GOT3 (cell line): ENCODE results near the gene RTBDN.

ENCODE experiments used
- DNase-seq: peaks from one replicate; lab custom pipeline; 2025; ENCODE audit warnings: mixed read lengths; lab: John Stamatoyannopoulos, UW

The RTBDN gene

DNA sequence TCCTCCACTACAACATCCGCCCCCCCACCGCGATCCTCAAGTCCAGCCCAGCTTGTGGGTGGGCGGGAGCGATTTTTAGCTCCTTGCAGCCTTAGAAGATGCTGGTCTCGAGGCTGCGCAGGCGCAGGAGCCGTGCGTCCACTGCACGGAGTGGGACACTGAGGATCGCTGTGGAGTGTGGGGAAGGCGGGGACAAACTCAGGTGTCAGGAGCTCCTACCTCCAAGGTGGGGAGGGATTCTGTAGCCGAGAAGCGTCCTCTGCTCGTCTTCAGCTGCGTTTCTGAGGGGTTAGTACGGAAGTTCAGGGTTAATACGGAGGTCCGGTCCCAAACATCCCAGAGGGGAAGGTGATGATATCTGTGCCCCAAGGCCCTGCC lies at the start of gene RTBDN:
Gene RTBDN (minus strand): TSS at position 14 of the 378 bp plus-strand sequence. CDS start 4,600 bp downstream, outside the sequence.
- no peak for DNase-seq

DNA sequence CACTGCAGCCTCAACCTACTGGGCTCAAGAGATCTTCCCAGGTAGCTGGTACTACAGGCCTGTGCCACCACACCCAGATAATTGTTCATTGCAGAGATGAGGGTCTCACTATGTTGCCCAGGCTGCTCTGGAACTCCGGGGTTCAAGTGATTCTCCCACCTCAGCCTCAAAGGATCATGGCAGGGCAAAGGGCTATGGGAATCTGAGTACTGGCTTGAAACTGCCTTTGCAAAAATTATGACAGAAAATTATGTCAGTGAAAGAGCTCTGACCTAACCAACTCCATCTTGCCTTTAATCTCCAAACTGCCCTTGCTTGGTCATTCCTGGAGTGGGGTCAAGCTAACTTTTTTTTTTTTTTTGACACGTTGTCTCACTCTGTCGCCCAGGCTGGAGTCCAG lies 48.2 kb upstream of the RTBDN start:
- no peak for DNase-seq

DNA sequence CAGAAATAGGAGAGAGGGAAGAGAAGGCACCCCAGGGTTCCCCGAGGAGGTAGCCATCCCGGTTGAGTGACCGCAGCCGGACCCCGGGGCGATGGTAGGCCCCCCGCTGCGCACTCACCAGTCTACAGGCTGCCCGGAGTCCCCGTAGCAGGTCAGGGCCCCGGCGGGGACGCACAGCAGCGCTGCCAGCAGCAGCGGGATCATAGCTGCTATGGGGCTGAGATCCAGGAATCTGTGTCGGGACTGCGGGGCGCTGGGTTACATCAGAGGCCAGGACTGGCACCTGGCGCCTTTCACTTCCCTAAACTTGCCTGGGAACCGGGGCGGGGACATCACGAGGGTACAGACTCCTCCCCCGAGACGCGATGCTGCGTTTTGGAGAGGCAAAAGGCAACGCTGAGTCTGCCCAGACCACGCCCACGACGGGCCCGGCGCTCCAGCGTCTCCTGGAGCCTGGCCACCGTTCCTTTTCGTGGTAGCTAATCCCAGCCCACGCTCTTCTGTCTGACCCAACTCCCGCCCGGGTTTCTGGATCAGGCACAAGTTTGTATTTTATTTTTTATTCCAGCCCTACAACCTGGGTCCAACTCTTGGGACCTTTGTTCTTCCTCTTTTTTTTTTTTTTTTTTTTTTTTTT lies 46.9 kb upstream of the RTBDN start, which contains the start of gene DNASE2:
Gene DNASE2 (minus strand): TSS at position 278 of the 637 bp plus-strand sequence. CDS start 74 bp downstream, at position 204.
- peak; percentile 71 for DNase-seq

DNA sequence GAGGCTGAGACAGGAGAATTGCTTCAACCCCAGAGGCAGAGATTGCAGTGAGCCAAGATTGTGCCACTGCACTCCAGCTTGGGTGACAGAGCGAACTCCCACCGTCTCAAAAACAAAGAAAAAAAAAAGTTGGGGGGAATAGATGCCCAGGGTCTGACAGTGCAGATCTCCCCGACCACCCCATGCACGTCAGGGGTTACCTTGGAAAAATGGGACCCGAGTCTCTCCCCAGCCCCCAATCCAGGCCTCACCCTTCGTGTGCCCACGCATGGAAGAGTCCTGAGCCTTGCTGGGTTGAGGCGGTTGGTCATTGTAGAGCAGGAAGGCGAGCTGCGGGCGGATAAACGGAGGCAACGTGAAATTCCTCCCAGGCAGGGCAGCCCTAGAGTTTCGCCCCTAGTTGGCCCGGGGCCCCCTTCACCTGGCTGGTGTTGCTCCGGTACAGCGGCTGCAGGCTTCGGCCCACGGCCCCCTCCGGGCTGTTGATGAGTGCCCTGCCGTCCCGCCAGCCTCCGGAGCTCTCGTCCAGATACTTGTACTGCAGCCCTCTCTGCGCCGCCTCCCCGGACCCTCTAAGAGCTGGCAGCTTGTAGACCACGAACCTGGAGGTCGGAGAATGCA lies 46.3 kb upstream of the RTBDN start:
- DNase-seq = no peak

DNA sequence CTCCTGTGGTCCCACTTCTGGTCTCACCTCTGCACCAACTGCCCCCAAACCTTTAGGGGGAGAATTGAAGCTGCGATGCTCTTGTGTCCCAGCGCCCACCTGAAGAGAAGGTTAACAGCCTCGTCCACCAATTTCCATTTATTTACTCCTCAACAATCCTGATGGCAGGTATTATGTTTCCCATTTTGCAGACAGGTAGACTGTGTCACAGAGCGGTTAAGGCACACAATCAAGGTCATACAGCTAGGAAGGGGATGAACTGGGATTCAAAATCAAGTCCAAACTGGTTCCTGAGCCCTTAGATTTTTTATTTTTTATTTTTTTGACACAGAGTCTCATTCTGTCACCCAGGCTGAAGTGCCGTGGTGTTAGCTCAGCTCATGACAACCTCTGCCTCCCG lies 40.7 kb upstream of the RTBDN start:
- no peak for DNase-seq

DNA sequence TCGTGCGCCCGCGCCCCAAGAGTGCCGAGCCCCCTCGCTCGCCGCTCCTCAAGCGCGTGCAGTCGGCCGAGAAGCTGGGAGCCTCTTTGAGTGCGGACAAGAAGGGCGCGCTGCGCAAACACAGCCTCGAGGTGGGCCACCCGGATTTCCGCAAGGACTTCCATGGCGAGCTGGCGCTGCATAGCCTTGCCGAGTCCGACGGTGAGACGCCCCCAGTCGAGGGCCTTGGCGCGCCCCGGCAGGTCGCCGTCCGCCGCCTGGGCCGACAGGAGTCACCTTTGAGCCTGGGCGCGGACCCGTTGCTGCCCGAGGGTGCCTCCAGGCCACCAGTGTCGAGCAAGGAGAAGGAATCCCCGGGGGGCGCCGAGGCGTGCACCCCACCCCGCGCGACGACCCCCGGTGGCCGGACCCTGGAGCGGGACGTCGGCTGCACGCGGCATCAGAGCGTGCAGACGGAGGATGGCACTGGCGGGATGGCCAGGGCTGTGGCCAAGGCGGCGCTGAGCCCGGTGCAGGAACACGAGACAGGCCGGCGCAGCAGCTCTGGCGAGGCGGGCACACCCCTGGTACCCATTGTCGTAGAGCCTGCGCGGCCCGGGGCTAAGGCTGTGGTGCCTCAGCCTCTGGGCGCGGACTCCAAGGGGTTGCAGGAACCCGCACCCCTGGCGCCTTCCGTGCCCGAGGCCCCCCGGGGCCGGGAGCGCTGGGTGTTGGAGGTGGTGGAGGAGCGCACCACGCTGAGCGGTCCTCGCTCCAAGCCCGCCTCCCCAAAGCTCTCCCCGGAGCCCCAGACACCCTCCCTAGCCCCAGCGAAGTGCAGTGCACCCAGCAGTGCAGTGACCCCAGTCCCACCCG lies 39.7 kb upstream of the RTBDN start:
- no peak for DNase-seq

DNA sequence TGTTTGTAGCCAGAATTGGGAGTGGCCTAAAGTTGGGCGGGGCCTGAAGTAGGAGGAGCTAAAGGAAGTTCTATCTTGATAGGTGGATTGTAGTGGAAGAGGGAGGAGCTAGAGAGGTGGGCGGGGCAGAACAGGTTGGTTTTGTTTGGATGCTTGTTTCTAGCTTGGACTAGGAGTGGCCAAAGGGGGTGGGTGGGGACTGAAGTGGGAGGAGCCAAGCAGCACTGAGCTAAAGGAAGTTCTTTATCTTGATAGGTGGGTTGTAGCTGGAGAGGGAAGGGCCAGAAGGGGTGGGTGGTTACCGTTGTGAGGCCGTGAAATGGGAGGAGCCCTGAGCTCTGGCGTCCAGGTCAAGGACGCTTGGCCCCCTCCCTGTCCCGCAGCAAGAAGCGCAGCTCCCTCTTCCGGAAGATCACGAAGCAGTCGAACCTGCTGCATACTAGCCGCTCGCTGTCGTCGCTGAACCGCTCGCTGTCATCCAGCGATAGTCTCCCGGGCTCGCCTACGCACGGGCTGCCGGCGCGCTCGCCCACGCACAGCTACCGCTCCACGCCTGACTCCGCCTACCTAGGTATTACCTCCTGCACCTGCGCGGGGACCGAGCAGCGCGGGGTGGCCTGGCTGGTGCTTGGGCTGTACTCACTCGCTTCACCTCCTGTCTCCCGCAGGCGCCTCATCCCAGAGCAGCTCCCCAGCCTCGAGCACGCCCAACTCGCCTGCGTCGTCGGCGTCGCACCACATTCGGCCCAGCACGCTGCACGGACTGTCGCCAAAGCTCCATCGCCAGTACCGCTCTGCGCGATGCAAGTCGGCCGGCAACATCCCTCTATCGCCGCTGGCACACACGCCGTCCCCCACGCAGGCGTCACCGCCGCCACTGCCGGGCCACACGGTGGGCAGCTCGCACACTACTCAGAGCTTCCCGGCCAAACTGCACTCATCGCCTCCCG lies 38.8 kb upstream of the RTBDN start:
- DNase-seq = peak; percentile 26

DNA sequence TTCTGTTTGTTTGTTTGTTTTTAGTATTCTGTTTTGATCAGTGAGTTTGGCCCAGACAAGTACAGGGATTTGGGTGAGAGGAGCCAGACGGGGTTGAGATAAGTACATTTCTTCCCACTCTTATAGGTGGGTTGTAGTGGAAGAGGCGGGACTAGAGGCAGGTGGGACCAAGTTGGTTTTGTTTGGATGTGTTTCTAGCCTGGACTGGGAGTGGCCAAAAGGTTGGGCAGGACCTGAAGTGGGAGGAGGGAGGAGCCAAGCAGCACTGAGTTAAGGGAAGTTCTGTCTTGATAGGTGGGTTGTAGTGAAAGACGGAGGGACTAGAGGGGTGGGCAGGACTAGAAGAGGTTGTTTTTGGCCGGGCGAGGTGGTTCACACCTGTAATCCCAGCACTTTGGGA lies 37.9 kb upstream of the RTBDN start:
- DNase-seq = no peak

DNA sequence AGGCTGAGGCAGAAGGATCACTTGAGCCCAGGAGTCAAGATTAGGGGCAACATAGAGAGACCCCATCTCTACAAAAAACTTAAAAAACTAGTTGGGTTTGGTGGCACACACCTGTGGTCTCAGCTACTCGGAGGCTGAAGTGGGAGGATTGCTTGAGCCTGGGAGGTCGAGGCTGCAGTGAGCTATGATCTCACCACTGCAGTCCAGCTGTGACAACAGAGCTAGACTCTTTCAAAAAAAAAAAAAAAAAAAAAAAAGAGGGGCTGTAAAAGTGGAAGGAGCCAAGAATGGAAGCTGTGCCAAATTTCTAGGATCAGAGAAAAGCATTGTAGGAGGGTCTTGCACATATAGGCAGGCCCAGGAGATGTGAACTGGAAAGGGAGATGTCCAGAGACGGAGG lies 37.3 kb upstream of the RTBDN start:
- DNase-seq = no peak

DNA sequence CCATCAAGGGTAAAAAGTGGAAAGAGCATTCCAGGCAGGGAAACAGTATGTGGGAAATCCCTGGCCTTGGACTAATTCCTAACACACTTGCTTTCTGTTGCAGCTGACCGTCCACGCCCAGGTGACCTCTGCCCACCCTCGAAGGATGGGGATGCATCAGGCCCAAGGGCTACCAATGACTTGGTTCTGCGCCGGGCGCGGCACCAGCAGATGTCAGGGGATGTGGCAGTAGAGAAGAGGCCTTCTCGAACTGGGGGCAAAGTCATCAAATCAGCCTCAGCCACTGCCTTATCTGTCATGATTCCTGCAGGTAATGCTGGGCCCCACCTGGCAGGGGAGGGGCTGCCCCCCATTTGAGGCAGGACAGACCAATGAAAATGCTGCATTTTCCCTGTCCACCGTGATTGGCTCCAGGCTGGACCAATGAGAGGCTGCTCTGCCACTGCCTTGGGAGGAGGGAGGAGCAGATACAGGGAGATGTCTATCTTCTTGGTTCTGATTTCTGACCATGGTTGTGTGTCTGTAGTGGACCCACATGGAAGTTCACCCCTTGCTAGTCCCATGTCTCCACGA lies 34.2 kb upstream of the RTBDN start:
- DNase-seq = no peak

DNA sequence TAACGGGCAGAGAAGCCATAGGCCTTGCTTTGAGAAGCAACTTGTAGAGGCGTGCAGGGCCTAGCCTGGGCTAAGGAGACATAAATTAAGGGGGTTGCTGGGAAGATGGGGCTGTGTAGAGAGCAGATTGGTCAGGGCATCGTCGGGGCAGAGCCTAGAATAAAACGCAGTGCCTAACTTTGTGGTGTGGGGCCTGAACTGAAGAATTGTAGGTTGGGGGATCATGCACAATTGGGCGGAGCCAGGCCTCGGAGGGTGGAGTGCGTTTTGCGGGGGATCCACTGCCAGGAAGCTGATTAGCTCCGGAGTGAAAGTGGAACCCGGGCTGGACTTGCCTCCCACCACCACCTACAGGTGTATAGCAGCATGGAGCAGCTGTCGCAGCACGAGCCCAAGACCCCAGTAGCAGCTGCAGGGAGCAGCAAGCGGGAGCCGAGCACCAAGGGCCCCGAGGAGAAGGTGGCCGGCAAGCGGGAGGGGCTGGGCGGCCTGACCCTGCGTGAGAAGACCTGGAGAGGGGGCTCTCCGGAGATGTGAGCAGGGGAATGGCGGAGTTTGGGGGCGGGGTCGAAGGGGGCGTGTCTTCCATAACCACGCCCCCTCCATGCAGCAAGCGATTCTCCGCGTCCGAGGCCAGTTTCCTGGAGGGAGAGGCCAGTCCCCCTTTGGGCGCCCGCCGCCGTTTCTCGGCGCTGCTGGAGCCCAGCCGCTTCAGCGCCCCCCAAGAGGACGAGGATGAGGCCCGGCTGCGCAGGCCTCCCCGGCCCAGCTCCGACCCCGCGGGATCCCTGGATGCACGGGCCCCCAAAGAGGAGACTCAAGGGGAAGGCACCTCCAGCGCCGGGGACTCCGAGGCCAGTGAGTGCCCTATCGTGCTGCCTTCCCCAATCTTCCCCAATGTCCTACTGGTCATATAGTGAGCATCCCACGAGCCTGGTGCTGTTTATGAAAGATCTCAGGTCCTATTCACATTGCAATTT lies 33.0 kb upstream of the RTBDN start:
- DNase-seq = no peak

DNA sequence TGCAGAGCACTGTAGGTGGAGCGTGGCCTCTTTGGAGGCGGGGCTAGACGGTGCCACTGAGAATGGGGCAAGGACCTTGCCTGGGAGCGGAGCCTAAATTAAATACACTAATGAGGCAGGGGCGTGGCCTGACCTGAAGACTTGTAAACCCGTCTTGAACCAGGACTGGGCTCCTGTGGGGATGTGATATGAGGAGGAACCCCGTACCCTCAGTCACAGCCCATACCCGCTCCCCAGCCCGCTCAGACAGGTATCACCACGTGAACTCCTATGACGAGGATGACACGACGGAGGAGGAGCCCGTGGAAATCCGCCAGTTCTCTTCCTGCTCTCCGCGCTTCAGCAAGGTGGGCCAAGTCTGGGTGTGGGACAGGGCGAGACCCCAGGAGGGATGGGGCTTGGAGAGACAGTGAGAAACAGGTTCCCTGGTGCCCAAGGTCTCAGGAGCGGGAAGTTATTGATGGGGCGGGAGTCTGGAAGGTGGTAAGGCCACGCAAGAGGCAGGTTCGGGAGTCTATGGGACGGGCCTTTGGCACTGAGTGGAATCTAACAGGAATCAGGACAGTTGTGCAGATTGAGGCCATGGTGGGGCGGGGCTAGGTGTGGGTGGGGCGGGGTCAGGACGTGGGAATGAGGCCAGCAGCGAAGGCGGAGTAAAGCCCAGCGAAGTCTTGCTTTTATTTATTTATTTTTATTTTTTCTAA lies 32.2 kb upstream of the RTBDN start:
- no peak for DNase-seq

DNA sequence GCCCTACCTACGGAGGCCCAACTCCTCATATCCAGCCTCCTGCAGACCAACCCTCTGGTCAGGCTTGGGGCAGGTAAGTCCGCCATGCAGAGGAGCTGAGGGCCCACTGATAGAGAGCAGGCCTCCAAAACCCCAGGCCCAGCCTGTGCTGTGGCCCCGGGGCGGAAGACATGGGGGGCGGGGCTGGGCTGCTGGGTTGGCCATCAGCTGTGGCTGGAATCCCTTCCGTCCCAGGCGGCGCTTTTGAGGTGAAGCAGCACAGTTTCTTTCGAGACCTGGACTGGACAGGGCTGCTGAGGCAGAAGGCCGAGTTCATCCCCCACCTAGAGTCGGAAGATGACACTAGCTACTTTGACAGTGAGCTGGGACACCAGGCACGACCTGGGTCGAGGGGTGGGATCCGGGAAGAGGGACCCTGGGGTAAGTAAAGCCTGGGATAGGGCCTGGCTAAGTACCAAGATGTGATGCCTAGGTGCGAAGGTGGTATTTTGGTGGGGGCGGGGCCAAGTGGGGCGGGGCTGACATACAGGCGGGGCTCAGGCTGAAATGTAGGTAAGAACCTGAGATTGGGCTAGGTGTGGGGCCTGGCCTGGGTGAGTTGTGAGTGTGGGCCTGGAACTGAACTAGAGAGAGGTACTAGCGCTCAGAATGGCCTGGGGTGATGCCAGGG lies 31.5 kb upstream of the RTBDN start:
- no peak for DNase-seq

DNA sequence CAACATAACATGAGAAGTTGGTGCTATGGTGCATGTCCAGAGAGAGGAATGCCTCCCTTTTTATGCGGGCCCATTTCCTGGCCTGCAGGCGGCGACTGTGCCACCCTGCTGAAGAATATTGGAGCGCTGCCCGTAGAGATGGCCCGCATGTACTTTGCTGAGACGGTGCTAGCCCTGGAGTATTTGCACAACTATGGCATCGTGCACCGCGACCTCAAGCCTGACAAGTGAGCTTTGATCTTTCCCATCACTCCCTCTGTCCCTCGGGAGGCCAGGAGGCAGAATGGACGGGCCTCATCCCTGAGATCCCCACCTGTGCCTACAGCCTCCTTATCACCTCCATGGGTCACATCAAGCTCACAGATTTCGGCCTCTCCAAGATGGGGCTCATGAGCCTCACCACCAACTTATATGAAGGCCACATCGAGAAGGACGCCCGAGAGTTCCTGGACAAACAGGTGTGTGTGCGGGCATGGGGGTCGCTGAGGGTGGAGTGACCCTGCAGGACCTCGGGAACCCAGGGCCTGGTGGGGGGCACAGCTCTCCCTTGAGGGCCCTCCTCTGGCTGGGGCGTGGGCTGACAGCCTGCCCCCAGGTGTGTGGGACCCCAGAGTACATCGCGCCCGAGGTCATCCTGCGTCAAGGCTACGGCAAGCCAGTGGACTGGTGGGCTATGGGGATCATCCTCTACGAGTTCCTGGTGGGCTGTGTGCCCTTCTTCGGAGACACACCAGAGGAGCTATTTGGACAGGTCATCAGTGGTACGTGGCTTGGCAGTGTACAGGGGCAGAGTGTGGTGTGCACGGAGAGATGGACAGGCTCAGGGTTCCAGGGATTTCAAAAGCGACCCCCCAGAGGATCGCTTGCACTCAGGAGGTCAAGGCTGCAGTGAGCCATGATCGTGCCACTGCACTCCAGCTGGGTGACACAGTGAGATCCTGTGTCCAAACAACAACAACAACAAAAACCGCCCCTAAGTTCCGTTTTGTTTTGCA lies 30.6 kb upstream of the RTBDN start:
- no peak for DNase-seq

DNA sequence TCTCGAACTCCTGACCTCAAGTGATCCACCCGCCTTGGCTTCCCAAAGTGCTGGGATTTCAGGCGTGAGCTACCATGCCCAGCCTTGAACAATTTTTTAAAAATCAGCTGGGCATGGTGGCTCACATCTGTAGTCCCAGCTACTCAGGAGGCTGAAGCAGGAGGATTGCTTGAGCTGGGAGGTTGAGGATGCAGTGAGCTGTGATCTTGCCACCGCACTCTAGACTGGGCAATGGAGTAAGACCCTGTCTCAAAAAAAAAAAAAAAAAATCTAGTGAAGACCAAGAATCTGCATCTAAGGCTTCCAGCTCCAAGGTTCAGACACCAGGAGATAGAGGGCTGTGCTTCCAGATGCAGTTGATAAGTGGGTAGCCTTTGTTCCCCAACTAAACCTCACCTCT lies 29.8 kb upstream of the RTBDN start:
- no peak for DNase-seq

DNA sequence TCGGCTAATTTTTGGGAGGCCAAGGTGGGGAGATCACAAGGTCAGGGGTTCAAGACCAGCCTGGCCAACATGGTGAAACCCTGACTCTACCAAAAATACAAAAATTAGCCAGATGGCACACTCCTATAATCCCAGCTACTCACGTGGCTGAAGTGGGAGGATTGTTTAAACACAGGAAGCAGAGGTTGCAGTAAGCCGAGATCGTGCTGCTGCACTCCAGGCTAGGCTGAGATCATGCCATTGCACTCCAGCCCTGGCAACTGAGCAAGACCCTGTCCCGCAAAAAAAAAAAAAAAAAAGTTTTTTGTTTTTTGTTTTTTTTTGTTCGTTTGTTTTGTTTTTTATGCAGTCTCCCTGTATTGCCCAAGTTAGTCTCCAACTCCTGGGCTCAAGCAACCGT lies 25.2 kb upstream of the RTBDN start:
- DNase-seq = no peak

DNA sequence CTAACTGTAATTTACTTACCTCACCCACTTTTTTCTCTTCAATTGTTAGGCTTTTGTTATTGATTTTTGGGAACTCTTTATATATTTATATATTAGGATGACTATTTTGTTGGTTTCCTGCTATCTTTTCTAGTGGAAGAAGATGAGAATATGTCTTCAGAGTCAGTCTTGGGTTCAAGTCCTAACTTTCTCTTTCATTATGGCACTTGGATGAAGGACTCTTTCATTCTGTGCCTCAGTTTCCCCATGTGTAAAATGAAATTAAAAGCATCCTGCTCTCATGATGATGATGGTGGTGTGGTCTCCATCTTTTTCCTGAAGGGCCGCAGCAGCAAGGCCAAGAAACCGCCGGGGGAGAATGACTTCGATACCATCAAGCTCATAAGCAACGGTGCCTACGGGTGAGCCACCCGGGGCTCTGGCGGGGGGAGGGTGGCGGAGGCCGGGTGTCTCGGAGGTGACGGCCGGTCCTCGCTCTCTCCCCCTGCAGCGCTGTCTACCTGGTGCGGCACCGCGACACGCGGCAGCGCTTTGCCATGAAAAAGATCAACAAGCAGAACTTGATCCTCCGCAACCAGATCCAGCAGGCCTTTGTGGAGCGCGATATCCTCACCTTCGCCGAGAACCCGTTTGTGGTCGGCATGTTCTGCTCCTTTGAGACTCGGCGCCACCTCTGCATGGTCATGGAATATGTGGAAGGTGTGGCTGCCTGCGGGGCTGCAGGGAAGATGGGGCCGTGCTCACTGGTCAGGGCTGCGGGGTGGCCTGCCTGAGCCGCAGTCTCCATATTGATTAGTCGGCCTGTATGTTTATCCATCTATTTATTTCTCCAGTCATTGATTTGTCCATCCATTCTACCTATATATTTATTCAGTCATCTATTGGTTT lies 23.9 kb upstream of the RTBDN start:
- DNase-seq = no peak
